ENCODE measurements around the gene FAM111B. TPM values are rescaled to one million over a fixed set of nuclear protein-coding genes. Genes with fewer than 3 reads are reported as not detected.
A peak's percentile ranks its signal among the peaks of the same experiment; 100 is the strongest.
"Not testable (repeated sequence)": the region's sequence is repeated elsewhere in the genome, so short reads cannot be mapped to it uniquely, and the experiment has no call there.

The FAM111B gene
- polyA plus RNA-seq, 1 of the 3 experiments (the other 2 are of a cell fraction), result 0.94 TPM

DNA sequence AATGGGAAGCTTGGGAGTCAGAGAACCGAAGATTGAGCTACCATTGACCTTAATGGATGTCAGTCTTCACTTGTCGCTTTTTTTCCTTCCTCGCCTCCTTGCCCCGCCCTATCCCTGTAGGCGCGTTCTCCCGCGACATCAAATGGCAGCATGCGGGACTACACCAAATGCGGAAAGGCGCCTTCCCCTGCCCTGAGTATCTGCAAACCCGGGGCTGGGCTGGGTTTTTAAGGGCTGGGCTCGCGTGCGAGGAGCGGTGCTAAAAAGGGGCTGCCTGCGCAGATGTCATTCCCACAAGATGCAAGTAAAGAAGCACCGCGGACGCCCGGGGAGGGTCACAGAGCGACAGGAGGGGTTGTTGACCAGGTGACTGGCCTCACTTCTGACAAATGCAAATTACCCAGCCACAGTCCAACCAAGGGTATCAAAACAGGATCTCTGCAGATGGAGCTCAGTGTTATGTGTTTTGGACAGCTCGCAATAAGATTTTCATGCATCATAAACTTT, 4.7 kb upstream of the FAM111B start:
- Histone ChIP-seq H3K9me2 (no peaks in the 10 kb centered on the region), H3K27ac (ENCODE audit: low read depth in 2 of 2, low read length in 1 of 2) (no peak overlapping the region), H3K4me1 (ENCODE audit: control insufficient read depth in 1 of 2, insufficient read depth in 2 of 2, low read depth in 1 of 2, low read length in 1 of 2) (peaks cover 0 to 6% of the 10 kb centered on the region in 2 experiments; a peak in 1 of 4 replicates), H2AFZ (ENCODE audit: low read depth) (no peak overlapping the region), H3K4me3 (ENCODE audit: low read depth in 2 of 2, low read length in 1 of 2) (no peak overlapping the region), H3K9ac (no peak overlapping the region), H3K4me2 (no peak overlapping the region), H3K9me3 (no peaks in the 10 kb centered on the region), H3K27me3 (ENCODE audit: insufficient read depth) (peaks cover 3% of the 10 kb centered on the region; the same call in 1 of the 2 replicates), H3K36me3 (replicated peaks in 1 of 2; ENCODE audit: control insufficient read depth in 1 of 2, insufficient read depth in 2 of 2, low read length in 1 of 2) (no peaks in the 10 kb centered on the region), H3K79me2 (ENCODE audit: insufficient read depth) (no peaks in the 10 kb centered on the region), H4K20me1 (ENCODE audit: insufficient read depth) (no peaks in the 10 kb centered on the region), H3F3A (replicated peaks; ENCODE audit: insufficient read depth) (no peaks in the 10 kb centered on the region)
- DNase-seq, result no peak
- ChIA-PET CTCF (no interaction called here), POLR2A (no interaction called here)
- WGBS (ENCODE audit: low lambda C conversion rate), result 61% methylated on average over 23 of the region's 23 CpGs
- no peak for TF ChIP-seq RFX5 (IDR thresholded peaks at IDR 0.05; ENCODE audit: low read length)
- TF ChIP-seq EZH2phosphoT487 (IDR thresholded peaks at IDR 0.05; ENCODE audit: borderline replicate concordance, low read depth), result no peak
- no peak for TF ChIP-seq YY1 (IDR thresholded peaks at IDR 0.05; ENCODE audit: low read depth)

DNA sequence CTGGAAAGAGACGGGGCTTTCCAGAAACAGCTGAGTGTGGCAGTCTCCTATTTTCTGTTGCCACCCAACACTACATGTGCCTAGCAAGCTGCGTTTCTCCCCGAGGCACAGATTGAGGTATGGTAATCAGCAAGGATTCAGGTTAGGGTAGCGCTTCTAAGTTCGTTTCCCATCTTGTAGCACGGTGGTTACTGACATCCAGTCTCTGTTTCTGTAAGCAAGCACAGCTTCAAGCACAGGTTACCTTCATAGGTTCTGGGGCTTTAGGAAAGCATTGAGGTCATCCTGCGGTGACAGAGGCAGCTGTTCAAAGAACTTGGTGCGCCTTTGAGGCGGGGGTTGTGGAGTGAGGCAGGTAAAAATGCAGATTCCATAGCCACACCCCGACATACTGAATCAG, 684 bp downstream of the FAM111B start:
- H3K4me1 ChIP-seq (ENCODE audit: control insufficient read depth in 1 of 2, insufficient read depth in 2 of 2, low read depth in 1 of 2, low read length in 1 of 2); H3K9me3 ChIP-seq; H3K27ac ChIP-seq (ENCODE audit: low read depth in 2 of 2, low read length in 1 of 2); H4K20me1 ChIP-seq (ENCODE audit: insufficient read depth); DNase-seq; H3K27me3 ChIP-seq (ENCODE audit: insufficient read depth); POLR2A ChIA-PET; H3F3A ChIP-seq (replicated peaks; ENCODE audit: insufficient read depth); H3K9ac ChIP-seq; H3K9me2 ChIP-seq; H3K36me3 ChIP-seq (replicated peaks in 1 of 2; ENCODE audit: control insufficient read depth in 1 of 2, insufficient read depth in 2 of 2, low read length in 1 of 2); H3K79me2 ChIP-seq (ENCODE audit: insufficient read depth): not testable (repeated sequence)
- CTCF ChIA-PET, result interaction anchor here (1.3 to 3.4 kb wide), 4 partner anchors 19 to 64 kb away, joined by 4 to 27 read pairs (median 8); partner anchors contain the start of gene DTX4
- peak overlapping the region; percentile 86 for H3K4me2 ChIP-seq
- peak overlapping the region; percentile 92; the same call in 1 of the 2 replicates for H2AFZ ChIP-seq (ENCODE audit: low read depth)
- 55% methylated on average over 10 of the region's 10 CpGs for WGBS (ENCODE audit: low lambda C conversion rate)
- peak overlapping the region; percentile 58 to 66; a peak in 3 of 4 replicates for H3K4me3 ChIP-seq (ENCODE audit: low read depth in 2 of 2, low read length in 1 of 2)

DNA sequence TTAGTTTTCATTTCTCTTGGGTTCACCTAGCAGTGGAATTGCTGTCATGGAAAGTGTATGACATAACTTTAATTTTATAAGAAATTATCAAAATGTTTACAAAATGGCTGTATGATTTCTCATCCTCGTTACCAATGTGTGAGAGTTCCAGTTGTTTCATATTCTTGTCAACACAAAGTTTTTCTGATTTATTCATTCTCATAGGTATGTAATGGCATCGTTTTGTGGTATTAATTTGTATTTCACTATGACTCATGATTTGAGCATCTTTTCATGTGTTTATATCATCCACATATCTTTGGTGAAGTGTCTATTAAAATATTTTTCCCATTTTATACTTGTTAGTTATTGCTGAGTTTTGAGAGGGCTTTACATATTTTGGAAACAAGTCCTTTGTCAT, 5.5 kb downstream of the FAM111B start:
- Histone ChIP-seq H3K9ac (no peak overlapping the region), H3K36me3 (replicated peaks in 1 of 2; ENCODE audit: control insufficient read depth in 1 of 2, insufficient read depth in 2 of 2, low read length in 1 of 2) (peaks cover 0 to 4% of the 10 kb centered on the region in 2 experiments), H3K9me2 (no peaks in the 10 kb centered on the region), H3K4me2 (no peak overlapping the region), H3K4me1 (ENCODE audit: control insufficient read depth in 1 of 2, insufficient read depth in 2 of 2, low read depth in 1 of 2, low read length in 1 of 2) (peaks cover 0 to 2% of the 10 kb centered on the region in 2 experiments; a peak in 2 of 4 replicates), H4K20me1 (ENCODE audit: insufficient read depth) (no peaks in the 10 kb centered on the region), H3K27ac (ENCODE audit: low read depth in 2 of 2, low read length in 1 of 2) (no peak overlapping the region), H3K27me3 (ENCODE audit: insufficient read depth) (no peaks in the 10 kb centered on the region), H3K4me3 (ENCODE audit: low read depth in 2 of 2, low read length in 1 of 2) (no peak overlapping the region), H3K9me3 (0 out of 2 replicates have a peak, but pooled peaks cover under 1% of the 10 kb centered on the region), H3F3A (replicated peaks; ENCODE audit: insufficient read depth) (no peaks in the 10 kb centered on the region), H2AFZ (ENCODE audit: low read depth) (0 out of 2 replicates have a peak overlapping the region, but pooled peaks have one; percentile 14), H3K79me2 (ENCODE audit: insufficient read depth) (no peaks in the 10 kb centered on the region)
- DNase-seq, result no peak
- WGBS (ENCODE audit: low lambda C conversion rate), result 72% methylated on average over 2 of the region's 2 CpGs
- ChIA-PET CTCF (no interaction called here), POLR2A (no interaction called here)
- TF ChIP-seq GATA2 (CRISPR knock-in tag; IDR thresholded peaks at IDR 0.05), result no peak
- TF ChIP-seq SMC3 (IDR thresholded peaks at IDR 0.05; ENCODE audit: low read depth, low read length), result no peak

DNA sequence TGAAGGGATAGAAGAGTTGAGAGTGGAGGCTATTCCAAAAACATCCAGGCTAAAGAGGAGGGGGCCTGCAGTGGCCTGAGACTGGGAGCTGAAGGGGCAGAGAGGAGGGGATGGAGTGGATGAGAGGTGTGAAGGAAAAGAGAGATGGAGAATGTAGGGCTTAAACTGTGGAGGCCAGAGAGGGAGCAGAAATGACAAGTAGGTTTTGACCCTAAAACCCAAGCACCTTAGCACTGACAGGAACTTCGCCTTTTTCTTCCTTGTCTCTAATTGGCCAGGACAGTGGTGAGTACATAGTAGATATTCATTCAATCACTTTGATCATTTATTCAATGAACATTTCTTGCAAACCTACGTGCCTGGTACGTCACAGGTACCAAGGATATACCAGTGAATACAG, 7.3 kb downstream of the FAM111B start:
- Histone ChIP-seq H3K4me3 (ENCODE audit: low read depth in 2 of 2, low read length in 1 of 2) (no peak overlapping the region), H3K27ac (ENCODE audit: low read depth in 2 of 2, low read length in 1 of 2) (no peak overlapping the region), H3K27me3 (ENCODE audit: insufficient read depth) (no peaks in the 10 kb centered on the region), H3F3A (replicated peaks; ENCODE audit: insufficient read depth) (no peaks in the 10 kb centered on the region), H3K79me2 (ENCODE audit: insufficient read depth) (no peaks in the 10 kb centered on the region), H2AFZ (ENCODE audit: low read depth) (no peak overlapping the region), H3K9ac (no peak overlapping the region), H3K4me1 (ENCODE audit: control insufficient read depth in 1 of 2, insufficient read depth in 2 of 2, low read depth in 1 of 2, low read length in 1 of 2) (no peaks in the 10 kb centered on the region), H3K9me2 (no peaks in the 10 kb centered on the region), H4K20me1 (ENCODE audit: insufficient read depth) (no peaks in the 10 kb centered on the region), H3K36me3 (replicated peaks in 1 of 2; ENCODE audit: control insufficient read depth in 1 of 2, insufficient read depth in 2 of 2, low read length in 1 of 2) (peaks cover 0 to 10% of the 10 kb centered on the region in 2 experiments), H3K4me2 (no peak overlapping the region), H3K9me3 (0 out of 2 replicates have a peak, but pooled peaks cover 8% of the 10 kb centered on the region)
- CTCF ChIA-PET, result interaction anchor here (1.7 kb wide), 1 partner anchor 22 kb away, joined by 8 read pairs; no protein-coding TSS in a partner anchor
- POLR2A ChIA-PET, result no interaction called here
- no peak for TF ChIP-seq TCF12 (IDR thresholded peaks at IDR 0.05)
- no peak for TF ChIP-seq POLR2AphosphoS5 (IDR thresholded peaks at IDR 0.05; ENCODE audit: low read depth, low read length)
- no peak for TF ChIP-seq FOXJ3 (CRISPR knock-in tag; IDR thresholded peaks at IDR 0.05)
- TF ChIP-seq SMC3 (IDR thresholded peaks at IDR 0.05; ENCODE audit: low read depth, low read length), result no peak
- TF ChIP-seq FOSL2 (IDR thresholded peaks at IDR 0.05; ENCODE audit: borderline replicate concordance, low read depth), result no peak
- 88% methylated on average over 3 of the region's 3 CpGs for WGBS (ENCODE audit: low lambda C conversion rate)
- DNase-seq, result no peak
